Left lung (tissue), 10 donors: ENCODE data around the gene SRL. TPM values are rescaled to one million over a fixed set of nuclear protein-coding genes. Genes with fewer than 3 reads are reported as not detected.
"Not testable (repeated sequence)": the region's sequence is repeated elsewhere in the genome, so short reads cannot be mapped to it uniquely, and the experiment has no call there.

Experiments
- ATAC-seq: fragments of 200-7000 bp; cut with Tn5 transposase; one replicate; pipeline ENCODE4 v1.9.1; 2020; ENCODE audit warnings: moderate library complexity
- DNase-seq, 4 donors: peaks; one replicate each; pipeline ENCODE4 v3.0.0-alpha.2; 2013 to 2020
- H3K27ac ChIP-seq, 2 donors: fragments of 200-600 bp; sonication (generic) in 1 of 2; one replicate each; pipeline versions ENCODE4 v1.5.0 to v1.8.0; 2020 to 2021
- H3K27me3 ChIP-seq, 2 donors: fragments of 200-600 bp; sonication (generic) in 1 of 2; one replicate each; pipeline versions ENCODE4 v1.5.0 to v1.8.0; 2020 to 2021
- H3K36me3 ChIP-seq, 2 donors: fragments of 200-600 bp; sonication (generic) in 1 of 2; one replicate each; pipeline versions ENCODE4 v1.5.0 to v1.8.0; 2020 to 2021
- H3K4me1 ChIP-seq, 2 donors: fragments of 200-600 bp; one replicate each; pipeline ENCODE4 v1.8.0; 2021
- H3K4me3 ChIP-seq, 2 donors: fragments of 200-600 bp; sonication (generic) in 1 of 2; one replicate each; pipeline versions ENCODE4 v1.5.0 to v1.8.0; 2020 to 2021; ENCODE audit warnings: mild to moderate bottlenecking in 1 of 2
- H3K9me3 ChIP-seq, 2 donors: fragments of 200-600 bp; sonication (generic) in 1 of 2; one replicate each; pipeline versions ENCODE4 v1.5.0 to v1.8.0; 2020 to 2021
- intact Hi-C, 2 donors: fragments of 100-400 bp; cut with DNase I; formaldehyde crosslinking; loops; one replicate each; pipeline versions ENCODE4 v1.11.2 to v1.14.2; 2022
- polyA plus RNA-seq, 6 donors: library from polyadenylated mRNA; unstranded; fragments of 120-200 nt; gene quantifications; one replicate each; pipeline ENCODE4 v1.2.1, GENCODE V29; 2013; ENCODE audit not compliant: insufficient read length in 6 of 6
- total RNA-seq, 2 donors: library from RNA; stranded (reverse); fragmentation: NEBNext Ultra II Directional; extraction: Animal tissue kit (Norgen Biotek cat#: 25700); gene quantifications; one replicate each; pipeline ENCODE4 v1.2.1, GENCODE V29; 2021
- TF ChIP-seq, protein P1 (sequence below), 2 donors: fragments of 200-600 bp; sonication (generic) in 1 of 2; IDR thresholded peaks; one replicate each; pipeline versions ENCODE4 v1.5.0 to v1.8.0; 2021; ENCODE audit warnings: antibody characterized with exemption in 2 of 2
- donor health status: DM: no; HTN: yes; CAD: no.
- donor health status: DM: no; HTN: no; CAD: no.

SRL gene
- total and polyA plus RNA-seq, 8 donors, result 0.82 to 6.5 (median 5.7) TPM

DNA sequence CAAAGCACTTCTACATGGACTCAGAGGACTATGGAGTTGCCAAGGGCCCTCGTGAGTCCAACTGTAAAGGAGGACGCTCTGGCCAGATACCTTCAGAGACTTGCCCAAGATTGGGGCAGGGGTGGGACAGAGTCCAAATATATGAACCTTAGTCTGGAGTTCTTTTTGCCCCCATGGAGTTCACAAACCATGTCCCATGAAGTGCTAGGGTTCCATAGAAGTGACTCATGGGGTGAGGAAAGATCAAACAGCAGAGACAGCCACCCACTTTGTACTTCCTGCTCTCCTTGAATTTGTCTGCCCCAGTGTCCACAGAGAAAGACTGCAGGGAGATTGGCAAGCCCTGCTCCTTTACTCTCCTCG, 29.0 kb downstream of the SRL start:
- H3K9me3 ChIP-seq, result no peaks in the 10 kb centered on the region
- intact Hi-C loops, result no loop called here
- DNase-seq, result no peak
- H3K27me3 ChIP-seq, result no peaks in the 10 kb centered on the region
- H3K4me3 ChIP-seq, result no peak overlapping the region
- TF ChIP-seq, protein P1, sequence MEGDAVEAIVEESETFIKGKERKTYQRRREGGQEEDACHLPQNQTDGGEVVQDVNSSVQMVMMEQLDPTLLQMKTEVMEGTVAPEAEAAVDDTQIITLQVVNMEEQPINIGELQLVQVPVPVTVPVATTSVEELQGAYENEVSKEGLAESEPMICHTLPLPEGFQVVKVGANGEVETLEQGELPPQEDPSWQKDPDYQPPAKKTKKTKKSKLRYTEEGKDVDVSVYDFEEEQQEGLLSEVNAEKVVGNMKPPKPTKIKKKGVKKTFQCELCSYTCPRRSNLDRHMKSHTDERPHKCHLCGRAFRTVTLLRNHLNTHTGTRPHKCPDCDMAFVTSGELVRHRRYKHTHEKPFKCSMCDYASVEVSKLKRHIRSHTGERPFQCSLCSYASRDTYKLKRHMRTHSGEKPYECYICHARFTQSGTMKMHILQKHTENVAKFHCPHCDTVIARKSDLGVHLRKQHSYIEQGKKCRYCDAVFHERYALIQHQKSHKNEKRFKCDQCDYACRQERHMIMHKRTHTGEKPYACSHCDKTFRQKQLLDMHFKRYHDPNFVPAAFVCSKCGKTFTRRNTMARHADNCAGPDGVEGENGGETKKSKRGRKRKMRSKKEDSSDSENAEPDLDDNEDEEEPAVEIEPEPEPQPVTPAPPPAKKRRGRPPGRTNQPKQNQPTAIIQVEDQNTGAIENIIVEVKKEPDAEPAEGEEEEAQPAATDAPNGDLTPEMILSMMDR (IDR thresholded peaks at IDR 0.05), result no peak
- H3K4me1 ChIP-seq, result peaks cover 3 to 9% of the 10 kb centered on the region in 2 donors
- no peak overlapping the region for H3K27ac ChIP-seq
- no peaks in the 10 kb centered on the region for H3K36me3 ChIP-seq
- ATAC-seq, result peak; percentile 22

- intact Hi-C loops, result no loop called here
- Histone ChIP-seq H3K27ac (no peak overlapping the region), H3K36me3 (no peaks in the 10 kb centered on the region), H3K4me1 (peaks cover 0 to 9% of the 10 kb centered on the region in 2 donors), H3K9me3 (no peaks in the 10 kb centered on the region), H3K27me3 (no peaks in the 10 kb centered on the region), H3K4me3 (no peak overlapping the region)
- TF ChIP-seq, protein P1 (IDR thresholded peaks at IDR 0.05), result no peak
- ATAC-seq (no peak), DNase-seq (no peak)
Observed at GRCh38 chr16:4212211-4212933, 29.5 kb downstream of the SRL start.

DNA sequence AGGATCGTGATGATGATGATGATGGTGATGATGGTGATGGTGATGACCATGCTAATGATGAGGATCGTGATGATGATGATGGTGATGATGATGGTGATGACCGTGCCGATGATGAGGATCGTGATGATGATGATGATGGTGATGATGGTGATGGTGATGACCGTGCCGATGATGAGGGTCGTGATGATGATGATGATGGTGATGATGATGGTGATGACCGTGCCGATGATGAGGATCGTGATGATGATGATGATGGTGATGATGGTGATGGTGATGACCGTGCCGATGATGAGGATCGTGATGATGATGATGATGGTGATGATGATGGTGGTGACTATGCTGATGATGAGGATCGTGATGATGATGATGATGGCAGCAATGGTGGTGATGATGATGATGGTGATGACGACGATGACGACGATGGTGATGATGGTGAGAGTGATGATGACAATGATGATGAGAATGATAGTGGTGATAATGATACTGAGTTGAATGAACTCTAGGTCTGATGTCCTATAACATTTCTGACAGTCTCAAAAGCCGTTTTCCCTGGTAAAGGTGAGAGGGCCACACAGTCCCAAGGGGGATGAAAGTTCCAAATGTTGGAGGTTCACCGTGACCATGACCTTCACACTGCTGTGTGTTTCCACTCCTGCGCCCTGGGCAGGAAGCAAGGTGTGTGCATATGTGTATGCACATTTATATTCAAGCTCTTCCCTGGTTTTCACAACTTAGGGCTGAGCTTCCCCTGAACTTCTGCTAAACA, 30.3 kb downstream of the SRL start:
- H3K4me1 ChIP-seq, ATAC-seq, H3K36me3 ChIP-seq, H3K27ac ChIP-seq, intact Hi-C loops, H3K27me3 ChIP-seq, H3K4me3 ChIP-seq, H3K9me3 ChIP-seq, DNase-seq: not testable (repeated sequence)

- DNase-seq (no peak), ATAC-seq (no peak)
- intact Hi-C loops, result no loop called here
- Histone ChIP-seq H3K4me1 (peaks cover 9 to 10% of the 10 kb centered on the region in 2 donors), H3K27me3 (peaks cover 0 to 11% of the 10 kb centered on the region in 2 donors), H3K4me3 (no peak overlapping the region), H3K36me3 (no peaks in the 10 kb centered on the region), H3K9me3 (no peaks in the 10 kb centered on the region), H3K27ac (no peak overlapping the region)
- TF ChIP-seq, protein P1 (IDR thresholded peaks at IDR 0.05), result no peak
Observed at GRCh38 chr16:4209666-4210065, 32.2 kb downstream of the SRL start.

DNA sequence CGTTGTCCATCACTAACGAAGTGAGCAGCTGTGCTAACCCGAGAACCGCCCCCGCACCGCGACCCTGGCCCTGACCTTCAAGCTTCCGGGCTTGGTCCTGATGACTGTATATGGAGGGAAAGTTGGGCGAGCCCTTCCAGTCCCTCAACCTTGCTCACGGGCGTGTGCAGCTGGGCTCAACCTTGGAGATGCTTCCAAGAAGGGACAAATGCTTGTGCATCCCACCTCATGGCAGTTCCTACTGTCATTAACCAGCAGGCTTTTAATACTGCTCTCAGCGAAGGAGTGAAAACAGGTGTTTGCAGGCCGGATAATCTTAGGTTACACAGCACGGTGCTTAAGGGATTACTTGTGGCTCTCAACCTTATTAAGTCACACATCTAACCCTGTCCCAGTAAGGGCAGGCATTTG, 33.5 kb downstream of the SRL start:
- TF ChIP-seq, protein P1 (IDR thresholded peaks at IDR 0.05), result no peak
- DNase-seq (no peak), ATAC-seq (no peak)
- H3K36me3 ChIP-seq, result no peaks in the 10 kb centered on the region
- H3K9me3 ChIP-seq, result no peaks in the 10 kb centered on the region
- peaks cover 0 to 11% of the 10 kb centered on the region in 2 donors for H3K27me3 ChIP-seq
- peaks cover 0 to 10% of the 10 kb centered on the region in 2 donors for H3K4me1 ChIP-seq
- H3K27ac ChIP-seq, result no peak overlapping the region
- intact Hi-C loops, result no loop called here
- H3K4me3 ChIP-seq, result no peak overlapping the region
